Heart left ventricle (tissue), 16 donors: Measurements from ENCODE around the gene DENND2C. TPM values are rescaled to one million over a fixed set of nuclear protein-coding genes. Genes with fewer than 3 reads are reported as not detected.

Source experiments
- ATAC-seq, 4 donors: fragments of 200-7000 bp; cut with Tn5 transposase; one replicate each; pipeline ENCODE4 v1.9.1; 2020 to 2022; ENCODE audit warnings: moderate library complexity in 4 of 4, mild to moderate bottlenecking in 3 of 4, moderate number of reproducible peaks in 1 of 4
- DNase-seq, 5 donors: peaks; one replicate each; pipeline ENCODE4 v3.0.0-alpha.2; 2020
- H3K27ac ChIP-seq, 12 donors: fragments of 200-600 bp; sonication (generic) in 4 of 12; one replicate each; pipeline versions ENCODE4 v1.5.0 to v1.8.0; 2016 to 2022; ENCODE audit warnings: mild to moderate bottlenecking in 2 of 12
- H3K27me3 ChIP-seq, 9 donors: fragments of 200-600 bp; sonication (generic) in 2 of 9; one replicate each; pipeline versions ENCODE4 v1.5.1 to v1.8.0; 2016 to 2022; ENCODE audit warnings: mild to moderate bottlenecking in 3 of 9
- H3K36me3 ChIP-seq, 9 donors: fragments of 200-600 bp; sonication (generic) in 2 of 9; one replicate each; pipeline versions ENCODE4 v1.5.0 to v1.8.0; 2018 to 2022; ENCODE audit warnings: mild to moderate bottlenecking in 2 of 9
- H3K4me1 ChIP-seq, 12 donors: fragments of 200-600 bp; sonication (generic) in 4 of 12; one replicate each; pipeline versions ENCODE4 v1.5.0 to v1.8.0; 2016 to 2022; ENCODE audit warnings: mild to moderate bottlenecking in 3 of 12
- H3K4me3 ChIP-seq, 12 donors: fragments of 200-600 bp; sonication (generic) in 4 of 12; one replicate each; pipeline versions ENCODE4 v1.5.0 to v1.8.0; 2017 to 2022; ENCODE audit warnings: mild to moderate bottlenecking in 9 of 12, moderate library complexity in 4 of 12
- H3K9me3 ChIP-seq, 12 donors: fragments of 200-600 bp; sonication (generic) in 4 of 12; one replicate each; pipeline versions ENCODE4 v1.5.0 to v1.8.0; 2016 to 2022; ENCODE audit warnings: mild to moderate bottlenecking in 1 of 12
- POLR2A ChIP-seq, 2 donors: fragments of 450-650 bp; IDR thresholded peaks; one replicate each; pipeline ENCODE4 v1.6.1; 2017; ENCODE audit warnings: antibody characterized with exemption in 2 of 2, mild to moderate bottlenecking in 2 of 2, moderate library complexity in 2 of 2
- WGBS, 4 donors: extraction: QIAGEN DNeasy Blood & Tissue Kit in 2 of 4; methylation state at CpG; one replicate each; pipeline versions ENCODE4 v1.1.5 to v1.1.7; 2013 to 2018; 5-methylcytosine and 5-hydroxymethylcytosine counted together
- intact Hi-C, 10 donors: fragments of 100-400 bp; cut with DNase I; formaldehyde crosslinking; loops; one replicate each; pipeline versions ENCODE4 v1.11.1 to v1.14.2; 2022
- long read RNA-seq, 3 donors: library from polyadenylated mRNA; unstranded; transcript quantifications; one replicate each; pipeline ENCODE4 v2.0.0, GENCODE V29; 2020 to 2021
- polyA plus RNA-seq, 2 donors: library from polyadenylated mRNA; stranded (reverse); fragments of 200-250 nt; gene quantifications; one replicate each; pipeline ENCODE4 v1.2.3, GENCODE V29; 2013
- total RNA-seq, 9 donors: library from RNA; depleted of rRNA in 2 of 9; stranded (reverse); fragments of >200 nt in 2 of 9; fragmentation: NEBNext Ultra II Directional in 3 of 9; extraction: Animal tissue kit (Norgen Biotek cat#: 25700) in 3 of 9; gene quantifications; one replicate each; pipeline versions ENCODE4 v1.1.0 to v1.2.4, GENCODE V29; 2016 to 2023
- TF ChIP-seq, protein P1 (sequence below), 12 donors: fragments of 200-600 bp; sonication (generic) in 4 of 12; IDR thresholded peaks; one replicate each; pipeline versions ENCODE4 v1.5.0 to v1.8.0; 2018 to 2022; ENCODE audit warnings: antibody characterized with exemption in 12 of 12, mild to moderate bottlenecking in 5 of 12
- donor health status: ischemic (EF 13 %, LVEDD 7.1; RV severe dilation, severe dysfunction).
- donor health status: healthy with polysubstance abuse.
- donor health status: DM: no; HTN: yes; CAD: no.
- donor health status: DM: no; HTN: no; CAD: no.
- donor health status: ischemic (EF 25% LVEDD 6.9; RV normal size, moderate dysfunction).
- donor health status: ischemic (EF 25% LVEDD 5.7; RV mildly dilated, moderate dysfunction).
- donor health status: healthy.
- donor health status: DM: yes; HTN: yes; CAD: no.
- donor health status: ischemic (EF 35%, LVEDD 5.7; RV mildly dilated, moderate dysfunction).
- donor health status: nonischemic (EF 11% LVEDD 7.7; RV severe dilation, severe dysfunction).
- donor health status: DM: yes; HTN: yes; CAD: no.
- donor health status: PGD.
- donor health status: ischemic (EF 29% LVEDD 5.4; RV normal size, mild dysfunction).
- donor health status: nonischemic (EF 23%, LVEDD 6.1; RV moderate dilation, normal function).

DENND2C gene, protein sequence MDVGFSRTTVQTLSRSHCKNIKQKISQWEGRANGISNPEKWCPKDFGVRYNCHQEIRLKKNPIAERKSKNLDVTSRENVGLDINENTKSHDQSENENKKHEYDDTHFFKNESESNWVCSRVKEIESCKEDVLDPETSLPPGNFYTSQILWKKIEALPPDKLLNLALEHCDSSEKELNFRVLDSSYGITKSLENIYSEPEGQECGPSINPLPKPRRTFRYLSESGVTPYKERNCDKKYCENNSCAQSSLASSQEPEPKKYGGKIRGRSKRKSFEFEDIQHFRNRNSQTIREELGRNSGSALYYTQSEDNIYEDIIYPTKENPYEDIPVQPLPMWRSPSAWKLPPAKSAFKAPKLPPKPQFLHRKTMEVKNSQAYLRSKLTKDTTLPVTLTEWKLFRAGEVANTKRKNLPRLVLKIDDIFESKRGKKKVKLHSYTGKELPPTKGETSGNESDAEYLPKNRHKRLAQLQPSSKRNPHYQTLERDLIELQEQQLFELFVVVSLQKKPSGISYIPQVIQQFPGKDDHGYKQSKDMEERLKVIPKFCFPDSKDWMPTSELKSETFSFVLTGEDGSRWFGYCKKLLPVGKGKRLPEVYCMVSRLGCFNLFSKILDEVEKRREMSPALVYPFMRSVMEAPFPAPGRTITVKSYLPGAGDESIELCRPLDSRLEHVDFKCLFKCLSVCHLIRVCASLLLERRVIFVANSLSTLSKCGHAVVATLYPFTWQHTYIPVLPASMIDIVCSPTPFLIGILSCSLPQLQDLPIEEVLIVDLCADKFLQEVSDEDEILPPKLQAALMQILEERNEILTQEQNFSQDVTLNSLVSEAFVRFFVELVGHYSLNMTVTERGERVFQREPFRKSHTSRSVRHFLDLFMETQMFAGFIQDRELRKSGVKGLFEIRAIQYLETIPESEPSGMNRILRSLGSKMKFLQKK
- total RNA-seq: 1 to 10 TPM; 2.1 to 4.1 (median 3.2) TPM
- 1 to 10 TPM; 1.6 to 2.1 TPM for polyA plus RNA-seq
- long read RNA-seq, donor 1, partial matches to known transcripts: 0 of 1 reads
- long read RNA-seq, donor 1, other reads (novel, unspliced or antisense): 1 of 1 reads
- long read RNA-seq, donor 2, partial matches to known transcripts: 6 of 9 reads
- long read RNA-seq, donor 2, other reads (novel, unspliced or antisense): 3 of 9 reads
- long read RNA-seq, donor 3, partial matches to known transcripts: 0 of 1 reads
- long read RNA-seq, donor 3, other reads (novel, unspliced or antisense): 1 of 1 reads

DNA sequence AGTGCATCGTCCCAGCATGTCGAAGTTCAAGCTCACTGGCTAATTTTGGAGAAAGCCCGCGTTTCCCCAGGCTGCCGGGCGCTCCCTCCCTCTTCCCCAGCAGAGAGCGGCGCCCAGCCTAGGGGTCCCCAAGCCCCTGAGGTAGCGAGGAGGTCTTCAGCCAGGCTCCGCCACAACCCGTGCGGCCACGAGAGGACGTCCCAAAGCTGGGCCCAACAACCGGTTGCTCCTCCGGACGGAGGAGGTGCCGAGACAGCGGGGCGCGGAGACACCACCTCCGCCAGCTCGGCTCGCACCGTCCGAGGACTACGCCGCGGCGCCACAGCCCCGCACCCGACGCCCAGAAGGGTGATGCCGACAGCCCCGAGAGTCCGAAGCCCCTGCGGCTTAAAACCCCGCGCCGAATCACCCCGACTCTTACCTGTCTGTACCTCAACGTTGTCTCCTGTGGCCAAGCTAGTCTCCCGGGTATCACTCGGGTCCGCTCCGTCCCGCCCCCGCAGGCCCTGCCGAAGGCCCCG, at the start of gene DENND2C:
TSS of gene DENND2C (minus strand) at position 488 of the 521 bp plus-strand sequence. CDS start 44,065 bp downstream, outside the sequence.
- DNase-seq: no peak
- Histone ChIP-seq H3K4me1 (peaks cover 0 to 17% (median 4%) of the 10 kb centered on the region in 12 donors), H3K4me3 (peak within 1 kb of the TSS; percentile 45 to 96 (median 76)), H3K27ac (peak within 1 kb of the TSS in 11 of 12 donors; percentile 70 to 91 (median 83)), H3K36me3 (no peaks in the 10 kb centered on the region), H3K9me3 (no peaks in the 10 kb centered on the region), H3K27me3 (no peaks in the 10 kb centered on the region)
- 0 to 1% (median 0%) methylated on average over 17 to 50 of the region's 50 CpGs for WGBS, 4 donors
- no peak for TF ChIP-seq POLR2A (IDR thresholded peaks at IDR 0.05)
- TF ChIP-seq, protein P1, sequence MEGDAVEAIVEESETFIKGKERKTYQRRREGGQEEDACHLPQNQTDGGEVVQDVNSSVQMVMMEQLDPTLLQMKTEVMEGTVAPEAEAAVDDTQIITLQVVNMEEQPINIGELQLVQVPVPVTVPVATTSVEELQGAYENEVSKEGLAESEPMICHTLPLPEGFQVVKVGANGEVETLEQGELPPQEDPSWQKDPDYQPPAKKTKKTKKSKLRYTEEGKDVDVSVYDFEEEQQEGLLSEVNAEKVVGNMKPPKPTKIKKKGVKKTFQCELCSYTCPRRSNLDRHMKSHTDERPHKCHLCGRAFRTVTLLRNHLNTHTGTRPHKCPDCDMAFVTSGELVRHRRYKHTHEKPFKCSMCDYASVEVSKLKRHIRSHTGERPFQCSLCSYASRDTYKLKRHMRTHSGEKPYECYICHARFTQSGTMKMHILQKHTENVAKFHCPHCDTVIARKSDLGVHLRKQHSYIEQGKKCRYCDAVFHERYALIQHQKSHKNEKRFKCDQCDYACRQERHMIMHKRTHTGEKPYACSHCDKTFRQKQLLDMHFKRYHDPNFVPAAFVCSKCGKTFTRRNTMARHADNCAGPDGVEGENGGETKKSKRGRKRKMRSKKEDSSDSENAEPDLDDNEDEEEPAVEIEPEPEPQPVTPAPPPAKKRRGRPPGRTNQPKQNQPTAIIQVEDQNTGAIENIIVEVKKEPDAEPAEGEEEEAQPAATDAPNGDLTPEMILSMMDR (IDR thresholded peaks at IDR 0.05): peak in 1 of 12 donors; percentile 15
- peak; percentile 13 to 67 (median 57) for ATAC-seq
- intact Hi-C loops: loop anchor here in 8 of 10 donors (2.0 to 10.0 kb wide), 11 partner anchors 48 to 325 kb away; partner anchors contain the start of genes BCAS2 (in 3 of the 8), NRAS (in 1 of the 8) and TRIM33 (in 1 of the 8)

DNA sequence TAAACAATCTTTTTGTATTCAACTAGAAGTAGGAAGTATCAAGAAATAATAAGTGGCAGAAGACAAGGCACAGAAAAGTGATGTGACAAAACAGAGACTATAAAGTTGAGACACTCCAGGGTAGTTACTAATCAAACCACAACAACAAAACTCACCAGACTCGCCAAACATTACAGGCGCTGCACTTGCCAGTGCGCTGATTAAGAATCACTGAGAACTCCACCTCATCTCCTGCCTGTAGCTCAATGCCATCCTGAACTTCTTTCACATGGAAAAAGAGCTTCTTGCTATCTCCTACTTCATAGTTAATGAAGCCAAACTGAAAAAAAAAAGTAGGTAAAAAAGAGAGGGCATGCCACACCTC, 49.6 kb upstream of the DENND2C start:
- intact Hi-C loops: loop anchor here in 5 of 10 donors (5.0 to 10.0 kb wide), 6 partner anchors 33 to 372 kb away; partner anchors contain the start of genes BCAS2 (in 3 of the 5) and CSDE1 (in 2 of the 5)
- Histone ChIP-seq H3K9me3 (no peaks in the 10 kb centered on the region), H3K4me1 (peaks cover 0 to 35% (median 21%) of the 10 kb centered on the region in 12 donors), H3K27me3 (no peaks in the 10 kb centered on the region), H3K27ac (no peak overlapping the region), H3K4me3 (no peak overlapping the region), H3K36me3 (peaks cover 0 to 82% (median 72%) of the 10 kb centered on the region in 9 donors)
- ATAC-seq (no peak), DNase-seq (no peak)
- WGBS, 4 donors: 80 to 86% (median 85%) methylated on average over 3 of the region's 3 CpGs
- TF ChIP-seq, protein P1 (IDR thresholded peaks at IDR 0.05): no peak
- TF ChIP-seq POLR2A (IDR thresholded peaks at IDR 0.05): no peak

DNA sequence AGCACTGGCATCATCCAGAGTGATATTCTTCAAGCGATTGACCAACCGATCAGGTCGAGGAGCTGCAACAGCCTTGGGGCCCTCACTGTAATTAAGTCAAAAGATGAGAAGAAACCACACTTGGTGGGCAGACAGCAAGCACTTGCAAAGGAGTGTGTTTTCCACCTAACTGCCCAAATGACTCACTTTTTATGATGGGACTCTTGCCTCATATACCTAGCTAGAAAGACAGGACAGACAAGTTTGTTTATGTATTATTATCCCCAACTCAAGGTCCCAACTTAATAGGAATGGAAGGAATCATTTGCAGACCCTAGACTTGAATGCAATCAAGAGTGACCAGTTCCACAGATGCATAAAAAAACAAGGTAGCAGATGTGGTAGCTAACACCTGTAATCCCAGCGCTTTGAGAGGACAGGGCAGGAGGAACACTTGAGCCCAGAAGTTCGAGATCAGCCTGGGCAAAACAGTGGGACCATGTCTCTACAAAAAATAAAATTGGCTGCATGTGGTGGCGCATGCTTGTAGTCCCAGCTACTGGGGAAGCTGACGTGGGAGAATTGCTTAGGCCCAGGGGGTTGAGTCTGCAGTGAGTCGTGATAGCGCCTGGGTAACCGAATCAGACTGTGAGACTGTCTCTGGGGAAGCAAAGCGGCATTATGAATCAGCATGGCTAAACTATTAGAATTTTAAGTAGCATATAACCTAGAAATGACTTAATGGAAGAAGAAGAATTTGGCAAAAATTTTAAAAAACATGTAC, 49.0 kb upstream of the DENND2C start:
- Histone ChIP-seq H3K27me3 (no peaks in the 10 kb centered on the region), H3K27ac (no peak overlapping the region), H3K4me3 (no peak overlapping the region), H3K9me3 (no peaks in the 10 kb centered on the region), H3K36me3 (peaks cover 0 to 82% (median 72%) of the 10 kb centered on the region in 9 donors), H3K4me1 (peaks cover 0 to 33% (median 23%) of the 10 kb centered on the region in 12 donors)
- TF ChIP-seq POLR2A (IDR thresholded peaks at IDR 0.05): no peak
- TF ChIP-seq, protein P1 (IDR thresholded peaks at IDR 0.05): no peak
- intact Hi-C loops: loop anchor here in 5 of 10 donors (5.0 to 10.0 kb wide), 6 partner anchors 33 to 372 kb away; partner anchors contain the start of genes BCAS2 (in 3 of the 5) and CSDE1 (in 2 of the 5)
- no peak for ATAC-seq
- DNase-seq: no peak
- WGBS, 4 donors: 90 to 94% (median 93%) methylated on average over 11 of the region's 11 CpGs
